ENCODE measurements around the gene SLC35G3. TPM values are rescaled to one million over a fixed set of nuclear protein-coding genes. Genes with fewer than 3 reads are reported as not detected.

The SLC35G3 gene
- total and polyA plus RNA-seq, 2 of the 13 experiments (the other 11 are each of a cell fraction or from before 2014, with no cell fraction given): not detected

- Histone ChIP-seq H3K36me3 (replicated peaks in 1 of 2; ENCODE audit: control insufficient read depth in 1 of 2, insufficient read depth in 2 of 2, low read length in 2 of 2) (no peaks in the 10 kb centered on the region), H3K79me2 (ENCODE audit: insufficient read depth, low read length) (no peaks in the 10 kb centered on the region), H3K27me3 (ENCODE audit: control insufficient read depth in 1 of 2, insufficient read depth in 2 of 2, low read length in 2 of 2) (peaks cover 0 to 12% of the 10 kb centered on the region in 2 experiments; a peak in 2 of 5 replicates), H3K27ac (ENCODE audit: extremely low read length, insufficient read depth, low read length) (no peak overlapping the region), H3K9ac (ENCODE audit: insufficient read depth, low read depth, low read length) (peak overlapping the region; percentile 13; the same call in 1 of the 2 replicates), H3K9me3 (ENCODE audit: low read length) (no peaks in the 10 kb centered on the region), H4K20me1 (ENCODE audit: insufficient read depth, low read length) (no peaks in the 10 kb centered on the region), H3K4me3 (replicated peaks in 1 of 3; ENCODE audit: insufficient read depth in 1 of 3, low read depth in 2 of 3, low read length in 3 of 3) (peak overlapping the region; percentile 59 to 76 (median 69)), H3K4me1 (ENCODE audit: insufficient read depth, low read length) (peaks cover 9% of the 10 kb centered on the region), H2AFZ (ENCODE audit: low read length) (no peak overlapping the region), H3K4me2 (ENCODE audit: low read depth, low read length) (peak overlapping the region; percentile 87)
- ATAC-seq: peak; percentile 86
- ChIA-PET CTCF (ENCODE audit: low intra/inter-chr PET ratio, low total read pairs) (no interaction called here), POLR2A (interaction anchor here (1.2 kb wide), 1 partner anchor 337 kb away, joined by 5 read pairs; the partner anchor contains the start of gene PEX12)
- TSS peak; percentile 96 for BruUV-seq (replicated peaks)
- intact Hi-C loops (cut with micrococcal nuclease; ENCODE audit: unreplicated experiment) (no loop called here), in situ Hi-C loops (cut with HindIII; ENCODE audit: extremely low pct_ligation_motif_present, low pct_unique_long_range_greater_than_20kb) (no loop called here)
- WGBS (ENCODE audit: low lambda C conversion rate): under 1% methylated on average over 21 of the region's 43 CpGs
- no peak for FAIRE-seq
- peak; percentile 53 for DNase-seq (ENCODE audit: low spot score)
- TF ChIP-seq GZF1 (CRISPR knock-in tag; IDR thresholded peaks at IDR 0.05) (no peak), ZNF546 (CRISPR knock-in tag; conservative IDR thresholded peaks at IDR 0.05) (0 out of 2 replicates have a peak, but pooled peaks have one; percentile 14), ZFAT (CRISPR knock-in tag; conservative IDR thresholded peaks at IDR 0.05) (no peak), TOE1 (CRISPR knock-in tag; IDR thresholded peaks at IDR 0.05) (no peak), SIN3A (IDR thresholded peaks at IDR 0.05; ENCODE audit: borderline replicate concordance, low read depth, low read length) (no peak), ZNF337 (CRISPR knock-in tag; IDR thresholded peaks at IDR 0.05; ENCODE audit: borderline replicate concordance, low read depth) (no peak), PRPF4 (IDR thresholded peaks at IDR 0.05; ENCODE audit: low read depth, low read length, poor library complexity, severe bottlenecking) (no peak), HMGXB4 (CRISPR knock-in tag; IDR thresholded peaks at IDR 0.05; ENCODE audit: borderline replicate concordance in 1 of 2, low read depth in 1 of 2) (peak in 1 of 2 experiments; percentile 24; a peak in 1 of 4 replicates), GABPB1 (CRISPR knock-in tag; IDR thresholded peaks at IDR 0.05) (no peak), CSRNP2 (CRISPR knock-in tag; conservative IDR thresholded peaks at IDR 0.05; ENCODE audit: low read depth) (no peak), KMT2A (CRISPR knock-in tag; IDR thresholded peaks at IDR 0.05) (0 out of 2 replicates have a peak, but pooled peaks have one; percentile 34), SMYD3 (CRISPR knock-in tag; IDR thresholded peaks at IDR 0.05) (no peak), U2AF2 (IDR thresholded peaks at IDR 0.05; ENCODE audit: low read depth, low read length) (no peak), SCMH1 (CRISPR knock-in tag; IDR thresholded peaks at IDR 0.05; ENCODE audit: borderline replicate concordance) (no peak), ZBTB42 (CRISPR knock-in tag; IDR thresholded peaks at IDR 0.05) (no peak), KMT2B (CRISPR knock-in tag; IDR thresholded peaks at IDR 0.05) (no peak), ZNF292 (CRISPR knock-in tag; IDR thresholded peaks at IDR 0.05; ENCODE audit: borderline replicate concordance, low read depth) (no peak)
- TF ChIP-seq, protein P1, sequence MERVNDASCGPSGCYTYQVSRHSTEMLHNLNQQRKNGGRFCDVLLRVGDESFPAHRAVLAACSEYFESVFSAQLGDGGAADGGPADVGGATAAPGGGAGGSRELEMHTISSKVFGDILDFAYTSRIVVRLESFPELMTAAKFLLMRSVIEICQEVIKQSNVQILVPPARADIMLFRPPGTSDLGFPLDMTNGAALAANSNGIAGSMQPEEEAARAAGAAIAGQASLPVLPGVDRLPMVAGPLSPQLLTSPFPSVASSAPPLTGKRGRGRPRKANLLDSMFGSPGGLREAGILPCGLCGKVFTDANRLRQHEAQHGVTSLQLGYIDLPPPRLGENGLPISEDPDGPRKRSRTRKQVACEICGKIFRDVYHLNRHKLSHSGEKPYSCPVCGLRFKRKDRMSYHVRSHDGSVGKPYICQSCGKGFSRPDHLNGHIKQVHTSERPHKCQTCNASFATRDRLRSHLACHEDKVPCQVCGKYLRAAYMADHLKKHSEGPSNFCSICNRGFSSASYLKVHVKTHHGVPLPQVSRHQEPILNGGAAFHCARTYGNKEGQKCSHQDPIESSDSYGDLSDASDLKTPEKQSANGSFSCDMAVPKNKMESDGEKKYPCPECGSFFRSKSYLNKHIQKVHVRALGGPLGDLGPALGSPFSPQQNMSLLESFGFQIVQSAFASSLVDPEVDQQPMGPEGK (CRISPR knock-in tag; IDR thresholded peaks at IDR 0.05): 0 out of 2 replicates have a peak, but pooled peaks have one; percentile 23
Observed at GRCh38 chr17:35242158-35242804, 48.1 kb upstream of the SLC35G3 start.
